Measurements from ENCODE around the gene ZNF488. TPM values are rescaled to one million over a fixed set of nuclear protein-coding genes. Genes with fewer than 3 reads are reported as not detected.

Gene ZNF488
- total RNA-seq, 4 donors from 2014 or later, result 4.1 to 23.5 (median 16.1) TPM

DNA sequence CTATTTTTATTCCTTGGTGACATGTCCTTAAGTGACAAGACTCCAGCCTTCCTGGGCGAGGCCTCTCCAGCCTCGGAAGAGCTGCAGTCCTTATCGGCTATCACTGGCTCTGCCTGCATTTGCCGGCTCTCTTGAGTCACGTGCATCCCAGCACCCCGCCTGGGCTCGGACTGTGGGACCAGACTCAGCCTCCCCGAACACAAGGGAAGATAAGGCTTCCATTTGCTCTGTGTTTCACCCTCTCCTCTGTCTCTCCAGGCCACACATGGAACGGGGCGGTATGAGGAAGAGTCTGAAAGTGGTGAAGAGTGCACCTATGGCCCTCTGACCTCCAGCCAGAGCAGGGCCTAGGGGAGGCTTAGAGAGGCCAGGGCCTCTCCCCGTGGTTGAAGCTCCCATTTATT, 57.2 kb downstream of the ZNF488 start:
- TF ChIP-seq, protein P1, sequence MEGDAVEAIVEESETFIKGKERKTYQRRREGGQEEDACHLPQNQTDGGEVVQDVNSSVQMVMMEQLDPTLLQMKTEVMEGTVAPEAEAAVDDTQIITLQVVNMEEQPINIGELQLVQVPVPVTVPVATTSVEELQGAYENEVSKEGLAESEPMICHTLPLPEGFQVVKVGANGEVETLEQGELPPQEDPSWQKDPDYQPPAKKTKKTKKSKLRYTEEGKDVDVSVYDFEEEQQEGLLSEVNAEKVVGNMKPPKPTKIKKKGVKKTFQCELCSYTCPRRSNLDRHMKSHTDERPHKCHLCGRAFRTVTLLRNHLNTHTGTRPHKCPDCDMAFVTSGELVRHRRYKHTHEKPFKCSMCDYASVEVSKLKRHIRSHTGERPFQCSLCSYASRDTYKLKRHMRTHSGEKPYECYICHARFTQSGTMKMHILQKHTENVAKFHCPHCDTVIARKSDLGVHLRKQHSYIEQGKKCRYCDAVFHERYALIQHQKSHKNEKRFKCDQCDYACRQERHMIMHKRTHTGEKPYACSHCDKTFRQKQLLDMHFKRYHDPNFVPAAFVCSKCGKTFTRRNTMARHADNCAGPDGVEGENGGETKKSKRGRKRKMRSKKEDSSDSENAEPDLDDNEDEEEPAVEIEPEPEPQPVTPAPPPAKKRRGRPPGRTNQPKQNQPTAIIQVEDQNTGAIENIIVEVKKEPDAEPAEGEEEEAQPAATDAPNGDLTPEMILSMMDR (IDR thresholded peaks at IDR 0.05), result no peak
- no peak for TF ChIP-seq POLR2A (IDR thresholded peaks at IDR 0.05)
- Histone ChIP-seq H3K4me1 (peaks cover 0 to 20% (median 0%) of the 10 kb centered on the region in 4 donors), H3K4me3 (no peak overlapping the region), H3K27ac (no peak overlapping the region), H3K9me3 (no peaks in the 10 kb centered on the region), H3K36me3 (no peaks in the 10 kb centered on the region), H3K27me3 (no peaks in the 10 kb centered on the region)
- DNase-seq, result no peak

GRCh38 chr10:47326306-47326926, 57.7 kb downstream of the ZNF488 start:
- no peak for TF ChIP-seq POLR2A (IDR thresholded peaks at IDR 0.05)
- TF ChIP-seq, protein P1 (IDR thresholded peaks at IDR 0.05), result no peak
- no peak for DNase-seq

DNA sequence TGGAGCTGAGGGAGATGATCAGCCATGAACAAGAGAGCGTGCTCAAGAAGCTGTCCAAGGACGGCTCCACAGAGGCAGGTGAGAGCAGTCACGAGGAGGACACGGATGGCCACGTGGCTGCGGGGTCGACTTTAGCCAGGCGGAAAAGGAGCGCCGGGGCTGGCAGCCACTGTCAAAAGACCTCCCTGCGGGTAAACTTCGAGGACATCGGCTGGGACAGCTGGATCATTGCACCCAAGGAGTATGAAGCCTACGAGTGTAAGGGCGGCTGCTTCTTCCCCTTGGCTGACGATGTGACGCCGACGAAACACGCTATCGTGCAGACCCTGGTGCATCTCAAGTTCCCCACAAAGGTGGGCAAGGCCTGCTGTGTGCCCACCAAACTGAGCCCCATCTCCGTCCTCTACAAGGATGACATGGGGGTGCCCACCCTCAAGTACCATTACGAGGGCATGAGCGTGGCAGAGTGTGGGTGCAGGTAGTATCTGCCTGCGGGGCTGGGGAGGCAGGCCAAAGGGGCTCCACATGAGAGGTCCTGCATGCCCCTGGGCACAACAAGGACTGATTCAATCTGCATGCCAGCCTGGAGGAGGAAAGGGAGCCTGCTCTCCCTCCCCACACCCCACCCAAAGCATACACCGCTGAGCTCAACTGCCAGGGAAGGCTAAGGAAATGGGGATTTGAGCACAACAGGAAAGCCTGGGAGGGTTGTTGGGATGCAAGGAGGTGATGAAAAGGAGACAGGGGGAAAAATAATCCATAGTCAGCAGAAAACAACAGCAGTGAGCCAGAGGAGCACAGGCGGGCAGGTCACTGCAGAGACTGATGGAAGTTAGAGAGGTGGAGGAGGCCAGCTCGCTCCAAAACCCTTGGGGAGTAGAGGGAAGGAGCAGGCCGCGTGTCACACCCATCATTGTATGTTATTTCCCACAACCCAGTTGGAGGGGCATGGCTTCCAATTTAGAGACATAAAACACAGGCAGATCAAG, 58.5 kb downstream of the ZNF488 start:
- Histone ChIP-seq H3K36me3 (no peaks in the 10 kb centered on the region), H3K9me3 (no peaks in the 10 kb centered on the region), H3K27ac (no peak overlapping the region), H3K4me1 (peaks cover 0 to 9% (median 0%) of the 10 kb centered on the region in 4 donors), H3K4me3 (no peak overlapping the region), H3K27me3 (no peaks in the 10 kb centered on the region)
- DNase-seq, result no peak
- TF ChIP-seq, protein P1 (IDR thresholded peaks at IDR 0.05), result no peak
- TF ChIP-seq POLR2A (IDR thresholded peaks at IDR 0.05), result no peak

More at GRCh38 chr10:47326306-47326926, 57.7 kb downstream of the ZNF488 start:
- no peak overlapping the region for H3K4me3 ChIP-seq
- no peak overlapping the region for H3K27ac ChIP-seq
- H3K4me1 ChIP-seq, result peaks cover 0 to 15% (median 0%) of the 10 kb centered on the region in 4 donors
- H3K27me3 ChIP-seq, result no peaks in the 10 kb centered on the region
- H3K9me3 ChIP-seq, result no peaks in the 10 kb centered on the region
- H3K36me3 ChIP-seq, result no peaks in the 10 kb centered on the region

DNA sequence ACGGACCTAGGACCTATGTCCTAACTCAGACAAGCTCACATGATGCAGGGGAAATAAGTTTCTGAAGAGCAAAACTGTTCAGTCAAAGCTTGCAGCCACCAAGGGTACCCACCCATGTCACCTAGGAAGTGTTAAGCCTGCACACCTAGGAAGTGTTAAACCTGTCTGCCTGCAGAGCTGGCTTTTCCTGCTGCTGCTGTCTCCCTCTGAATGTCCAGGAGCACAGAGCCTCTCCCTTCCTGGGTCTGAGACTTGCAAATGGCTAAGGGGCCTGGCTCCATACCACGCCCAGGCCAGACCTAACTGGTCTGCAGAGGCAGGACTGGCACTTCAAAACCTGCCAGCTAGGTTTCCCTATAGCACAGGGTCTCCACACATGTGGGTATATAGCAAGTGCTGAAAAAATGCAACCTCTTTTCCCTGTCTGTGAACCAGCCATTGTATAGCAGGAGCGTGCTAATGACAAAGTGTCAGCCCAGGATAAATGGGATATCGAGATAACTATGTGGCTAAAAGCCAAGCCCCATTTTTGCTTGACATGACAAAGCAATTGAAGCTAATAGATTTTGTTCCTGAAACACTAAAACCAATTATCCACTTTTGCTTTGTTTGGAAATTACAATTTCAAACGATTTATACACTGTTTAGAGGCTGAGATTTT, 60.3 kb downstream of the ZNF488 start:
- Histone ChIP-seq H3K27ac (no peak overlapping the region), H3K4me1 (no peaks in the 10 kb centered on the region), H3K27me3 (no peaks in the 10 kb centered on the region), H3K9me3 (no peaks in the 10 kb centered on the region), H3K4me3 (no peak overlapping the region), H3K36me3 (no peaks in the 10 kb centered on the region)
- no peak for DNase-seq
- no peak for TF ChIP-seq POLR2A (IDR thresholded peaks at IDR 0.05)
- TF ChIP-seq, protein P1 (IDR thresholded peaks at IDR 0.05), result no peak

- TF ChIP-seq, protein P1 (IDR thresholded peaks at IDR 0.05), result no peak
- no peak for TF ChIP-seq POLR2A (IDR thresholded peaks at IDR 0.05)
- DNase-seq, result no peak
- Histone ChIP-seq H3K36me3 (no peaks in the 10 kb centered on the region), H3K9me3 (no peaks in the 10 kb centered on the region), H3K27me3 (no peaks in the 10 kb centered on the region), H3K4me3 (no peak overlapping the region), H3K27ac (no peak overlapping the region), H3K4me1 (no peaks in the 10 kb centered on the region)
These were observed 61.0 kb downstream of the ZNF488 start for GRCh38 chr10:47323087-47323486.

Data from Peyer's patch (tissue), 4 donors.